T-helper 1 cell (primary cell): ENCODE data around the gene PTPRN2.
A peak's percentile ranks its signal among the peaks of the same experiment; 100 is the strongest.

Experiments
- DNase-seq, 5 donors: peaks; one replicate each; pipeline ENCODE4 v3.0.0-alpha.2; 2012 to 2020

PTPRN2 gene

DNA sequence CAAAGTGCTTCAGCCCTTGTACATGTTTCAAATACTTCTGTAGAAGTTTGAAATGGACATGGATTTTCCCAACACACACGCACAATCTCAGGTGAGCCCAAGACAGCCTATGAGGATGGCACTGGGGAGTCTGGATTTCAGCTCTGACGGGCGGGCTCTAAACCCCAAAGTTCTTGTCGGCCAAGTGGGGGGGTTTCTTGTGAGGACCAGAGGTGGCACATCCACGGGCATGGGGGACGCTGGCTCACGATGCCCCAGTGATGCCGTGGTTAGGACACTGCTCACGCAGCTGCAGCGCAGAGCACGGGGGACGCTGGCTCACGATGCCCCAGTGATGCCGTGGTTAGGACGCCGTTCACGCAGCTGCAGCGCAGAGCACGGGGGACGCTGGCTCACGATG is 970.7 kb downstream of the PTPRN2 start:
- no peak for DNase-seq

DNA sequence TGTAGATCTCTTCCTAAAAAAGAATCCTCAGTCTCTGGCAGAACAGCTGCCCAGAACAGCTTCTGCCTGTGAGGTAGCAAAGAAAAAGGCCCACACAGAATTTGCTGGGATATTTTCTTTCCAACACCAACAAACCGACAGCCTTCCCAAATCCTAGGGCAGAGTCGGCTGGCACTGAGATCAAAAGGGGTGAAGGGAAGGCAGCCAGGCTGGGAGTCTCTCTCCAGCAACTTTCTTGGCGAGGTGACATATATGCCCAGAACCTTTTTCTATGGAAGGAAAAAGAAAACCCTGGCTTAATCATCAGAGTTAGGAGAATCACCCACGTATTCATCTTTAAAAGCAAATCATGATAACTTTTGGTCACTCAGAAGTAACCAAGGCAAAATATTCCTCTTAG is 971.2 kb downstream of the PTPRN2 start:
- no peak for DNase-seq

DNA sequence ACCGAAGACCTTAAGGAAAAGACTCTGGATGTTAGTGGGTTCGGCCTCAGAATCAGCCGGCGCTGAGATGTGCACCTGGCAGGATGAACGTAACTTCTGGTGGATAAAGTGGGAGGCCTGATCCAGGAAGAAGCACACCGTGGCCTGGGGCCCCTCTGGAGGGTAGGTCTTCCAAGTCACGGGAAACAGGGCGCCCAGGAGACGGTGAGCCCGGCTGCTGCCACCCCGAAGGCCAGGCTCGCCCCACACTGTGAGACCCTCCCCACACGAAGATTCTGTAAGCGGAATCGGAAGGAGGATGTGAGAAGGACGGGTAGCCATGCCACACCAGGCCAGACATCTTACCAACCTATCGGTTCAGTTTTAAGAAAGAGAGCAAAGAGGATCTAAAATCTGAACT is 971.8 kb downstream of the PTPRN2 start:
- DNase-seq: no peak

DNA sequence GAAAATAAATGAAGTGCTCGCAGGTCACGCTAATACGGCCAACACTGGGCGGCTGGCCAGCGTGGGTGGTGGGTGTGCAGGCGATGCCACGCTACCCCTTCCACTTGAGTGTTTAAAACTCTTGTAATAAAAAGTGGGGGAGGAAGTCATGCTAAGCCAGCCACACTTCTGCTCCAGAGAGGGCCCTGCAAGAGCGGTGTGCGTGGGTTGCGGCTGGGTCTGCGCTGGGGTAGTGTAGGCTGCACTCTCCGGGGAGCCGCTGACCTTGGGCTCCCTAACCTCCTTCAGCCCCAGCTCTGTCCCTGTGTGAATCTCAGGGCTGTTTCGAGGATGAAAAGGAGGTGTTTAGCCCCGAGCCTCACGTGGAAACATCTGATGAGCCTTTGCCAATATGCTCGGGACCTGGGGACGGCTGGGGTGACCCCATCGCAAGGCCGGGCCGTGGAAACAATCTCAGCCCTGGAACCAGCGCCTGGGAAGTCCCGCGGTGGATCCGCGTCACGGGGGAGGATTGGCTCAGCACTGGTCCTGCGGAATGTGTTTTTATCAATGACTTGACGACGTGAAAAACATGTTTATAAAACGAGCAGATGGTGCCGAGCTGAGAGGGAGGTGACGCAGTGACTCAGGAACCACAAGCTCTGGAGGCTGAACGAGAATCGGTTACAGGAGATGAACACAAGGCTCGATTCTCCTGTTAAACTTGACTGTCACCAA is 972.4 kb downstream of the PTPRN2 start:
- DNase-seq: no peak

DNA sequence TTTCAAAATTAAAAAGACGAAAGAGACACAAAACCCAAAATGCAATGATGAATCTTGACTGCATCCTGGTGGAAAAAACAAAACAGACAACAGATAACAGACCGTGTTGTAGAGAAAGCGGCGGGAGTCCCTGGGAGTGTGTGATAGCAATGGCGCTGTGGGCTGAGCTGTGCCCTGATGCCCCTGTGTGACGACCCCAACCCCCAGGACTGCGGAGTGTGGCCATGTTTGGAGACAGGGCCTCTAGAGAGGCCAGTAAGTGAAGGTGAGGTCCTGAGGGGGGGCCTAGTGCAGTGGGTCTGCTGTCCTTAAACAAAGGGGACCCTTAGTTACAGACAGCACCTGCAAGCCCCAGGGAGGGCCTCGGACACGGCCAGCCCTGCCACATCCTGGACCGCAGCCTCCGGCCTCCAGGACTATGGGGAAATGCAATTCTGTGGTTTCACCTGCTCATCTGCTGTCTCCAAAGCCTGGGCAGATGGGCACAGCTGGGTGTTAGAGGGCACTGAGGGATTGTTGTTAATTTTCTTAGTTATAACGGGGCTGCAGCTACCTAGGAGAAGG is 973.1 kb downstream of the PTPRN2 start:
- no peak for DNase-seq

DNA sequence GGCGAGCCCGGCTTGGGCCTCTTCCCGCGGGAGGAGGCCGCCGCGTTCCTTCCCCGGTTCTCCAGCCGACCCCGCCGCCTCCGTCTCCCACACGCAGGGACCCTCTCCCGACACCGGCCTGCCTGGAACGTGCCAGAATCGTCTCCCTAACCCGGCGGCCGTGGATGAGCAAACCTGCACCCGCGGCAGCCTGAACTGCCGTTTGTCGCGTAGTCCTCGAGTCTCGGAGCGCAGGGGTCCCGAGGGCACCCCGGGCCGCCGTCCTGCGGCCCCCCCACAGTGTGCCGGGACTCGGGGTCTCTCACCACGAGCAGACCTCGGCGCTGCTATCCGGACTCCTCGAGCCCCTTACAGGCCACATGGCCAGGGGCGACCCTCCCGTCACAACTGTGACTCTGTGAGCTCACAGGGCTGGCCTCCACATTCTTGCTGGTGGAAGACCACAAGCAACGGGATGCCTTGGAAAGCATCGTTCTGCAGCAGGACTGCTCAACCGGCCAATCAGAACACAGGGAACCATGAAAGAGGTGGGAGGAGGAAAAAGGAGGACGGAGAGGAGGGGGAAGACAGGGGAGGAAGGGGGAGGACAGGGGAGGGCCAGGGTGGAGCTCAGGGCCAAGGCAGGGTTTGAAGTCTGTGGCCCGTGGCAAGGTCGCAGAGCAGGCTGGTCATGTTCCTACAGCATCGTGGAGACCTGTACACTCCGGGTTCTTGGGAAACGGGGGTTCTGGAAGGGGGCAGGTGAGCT is 973.9 kb downstream of the PTPRN2 start:
- DNase-seq: no peak

DNA sequence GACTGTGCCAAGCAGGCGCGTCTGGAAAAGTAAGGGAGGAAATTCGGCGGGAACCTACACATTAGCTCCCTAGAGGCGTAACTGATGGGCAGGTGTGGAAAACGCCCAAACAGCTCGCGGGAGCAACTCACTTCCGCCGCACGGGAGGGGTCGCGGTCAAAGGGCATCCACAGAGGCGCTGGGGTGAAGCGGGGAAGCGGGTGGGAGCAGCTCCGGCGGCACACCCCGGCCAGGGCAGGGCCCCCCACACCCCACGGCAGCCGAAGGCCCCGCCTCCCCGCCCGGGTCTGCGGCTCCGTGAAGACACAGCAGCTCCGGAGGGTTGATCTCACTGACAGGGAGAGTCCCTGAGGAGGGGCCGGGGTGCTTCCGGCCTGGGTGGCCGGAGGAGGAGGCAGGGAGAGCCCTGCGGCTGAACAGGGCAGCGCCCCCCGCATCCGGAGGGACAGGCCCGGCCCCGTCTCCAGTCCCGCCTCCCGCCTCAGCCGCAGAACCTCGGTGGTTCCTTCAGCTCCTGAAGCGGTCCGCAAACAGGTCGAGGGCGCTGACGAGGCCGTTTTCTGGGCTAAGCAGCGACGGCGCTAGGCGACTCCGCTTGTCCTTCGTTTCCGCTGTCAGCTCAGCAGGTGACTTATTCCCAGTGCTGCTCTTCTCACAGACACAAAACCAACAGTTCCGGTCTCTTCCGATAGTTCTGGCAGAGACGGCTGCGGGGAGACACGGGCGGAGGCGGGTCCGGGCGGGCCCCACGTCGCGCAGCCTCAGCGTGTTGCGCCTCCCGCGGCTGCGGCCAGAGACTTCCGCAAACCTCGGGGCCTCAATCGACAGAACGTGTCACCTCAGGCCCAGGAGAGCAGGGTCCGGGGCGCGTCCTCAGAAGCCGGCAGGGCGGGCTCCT is 974.7 kb downstream of the PTPRN2 start:
- DNase-seq: peak; percentile 38 to 86 (median 44)

DNA sequence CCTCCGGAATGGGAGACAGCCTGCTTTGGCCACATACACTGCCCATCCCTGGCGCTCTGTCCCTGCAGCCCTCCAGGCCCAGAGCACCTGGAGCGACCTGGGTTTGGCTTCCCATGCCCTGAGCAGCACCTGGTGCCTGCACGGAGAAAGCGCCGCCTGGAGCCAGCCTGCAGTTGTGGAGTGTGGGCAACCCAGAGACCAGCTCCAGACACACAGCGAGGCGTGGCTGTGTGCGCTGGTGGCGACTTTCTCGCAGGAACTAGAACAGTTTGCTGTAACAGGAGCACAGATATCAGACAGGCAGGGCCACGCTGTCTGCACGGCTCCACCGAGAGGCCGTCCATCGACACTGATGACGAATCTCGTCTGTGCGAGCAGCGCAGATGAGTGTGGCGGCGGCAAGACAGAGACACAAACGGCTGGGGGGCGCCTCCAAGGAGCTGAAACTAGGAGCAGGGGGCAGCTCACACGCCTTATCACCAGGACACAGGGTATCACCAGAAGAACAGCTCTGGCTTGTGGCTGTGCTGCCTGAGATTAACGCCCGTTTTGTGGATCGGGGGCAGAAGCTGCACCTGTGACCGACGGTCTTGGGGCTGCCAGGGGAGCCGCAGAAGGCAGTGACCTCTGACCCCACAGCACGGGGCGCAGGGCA is 975.5 kb downstream of the PTPRN2 start:
- DNase-seq: no peak

DNA sequence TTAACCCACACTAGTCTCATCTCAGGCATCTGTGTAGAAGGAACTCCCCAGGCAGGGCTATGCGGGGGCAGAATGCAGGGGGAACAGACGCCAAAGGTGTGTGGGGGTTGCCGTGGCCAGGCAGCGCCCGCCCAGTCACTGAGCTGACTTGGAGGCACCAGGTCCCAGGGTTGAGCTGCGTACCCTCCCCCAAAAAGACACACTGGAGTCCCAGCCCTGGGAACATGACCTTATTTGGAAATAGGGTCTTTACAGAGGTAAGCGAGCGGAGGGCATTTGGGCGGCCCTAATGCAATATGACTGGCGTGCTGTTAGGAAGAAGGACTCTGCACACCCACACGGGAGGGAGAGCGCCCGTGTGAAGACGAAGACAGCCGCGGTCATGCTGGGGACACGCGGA is 976.3 kb downstream of the PTPRN2 start:
- no peak for DNase-seq

DNA sequence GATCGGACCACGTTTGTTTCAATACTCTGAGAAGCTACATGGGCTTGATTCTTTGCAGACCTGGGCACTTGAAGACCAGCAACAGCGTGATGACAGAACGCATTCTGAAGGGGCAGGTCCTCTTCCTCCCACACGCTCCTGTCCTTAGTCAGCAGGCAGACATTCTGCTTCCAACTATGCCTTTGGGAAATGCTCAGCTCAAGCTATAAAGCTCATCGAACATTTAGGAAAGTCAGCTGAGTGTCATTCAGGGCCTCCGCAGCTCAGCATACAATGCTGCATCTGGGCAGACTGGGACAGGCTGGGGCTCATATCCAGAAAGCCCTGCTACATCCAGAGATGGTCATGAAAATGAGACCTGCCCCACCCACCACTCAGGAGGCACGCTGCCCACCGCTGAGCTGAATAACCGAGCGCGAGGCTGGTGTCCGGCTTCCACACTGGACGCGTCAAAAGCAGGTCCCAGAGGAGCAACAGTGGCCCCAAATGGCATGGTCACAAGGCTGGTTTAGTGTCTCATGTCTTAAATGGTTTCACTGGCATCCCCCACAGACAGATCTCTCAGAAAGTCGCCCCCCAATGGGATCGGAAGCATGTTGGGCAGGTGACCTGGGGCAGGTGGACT is 976.8 kb downstream of the PTPRN2 start:
- no peak for DNase-seq

DNA sequence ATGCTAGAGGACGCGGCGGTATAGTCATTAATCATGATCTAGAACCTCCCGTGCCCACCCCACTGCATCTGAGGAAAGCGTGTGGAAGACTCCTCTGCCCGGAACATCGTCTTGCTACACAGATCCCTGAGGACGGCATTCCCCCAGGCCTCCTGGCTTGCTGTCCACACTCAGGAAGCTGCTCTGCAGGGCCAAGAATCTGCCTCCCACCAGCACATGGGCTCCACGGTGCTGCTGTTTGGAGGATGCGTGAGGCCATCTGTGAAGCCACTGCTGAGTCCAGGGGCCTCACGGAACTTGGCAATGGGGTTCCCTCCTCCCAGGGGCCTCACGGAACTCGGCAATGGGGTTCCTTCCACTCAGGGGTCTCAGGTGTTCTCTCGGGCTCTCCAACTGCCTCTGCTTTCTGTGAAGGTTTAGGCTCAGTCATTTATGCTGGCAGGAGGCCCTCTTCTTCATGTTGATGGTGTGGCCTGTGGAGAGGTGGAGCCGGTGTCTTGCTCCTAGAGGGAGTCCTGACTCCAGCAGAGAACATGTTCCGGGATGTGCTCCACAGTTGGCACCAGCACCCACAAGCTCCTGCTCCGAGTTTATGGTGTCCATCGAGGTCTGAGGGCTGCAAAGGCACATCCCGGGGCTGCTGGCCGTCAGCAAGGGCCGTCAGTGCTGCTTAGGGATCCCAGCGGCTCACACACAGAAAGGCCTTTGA is 977.5 kb downstream of the PTPRN2 start:
- no peak for DNase-seq

DNA sequence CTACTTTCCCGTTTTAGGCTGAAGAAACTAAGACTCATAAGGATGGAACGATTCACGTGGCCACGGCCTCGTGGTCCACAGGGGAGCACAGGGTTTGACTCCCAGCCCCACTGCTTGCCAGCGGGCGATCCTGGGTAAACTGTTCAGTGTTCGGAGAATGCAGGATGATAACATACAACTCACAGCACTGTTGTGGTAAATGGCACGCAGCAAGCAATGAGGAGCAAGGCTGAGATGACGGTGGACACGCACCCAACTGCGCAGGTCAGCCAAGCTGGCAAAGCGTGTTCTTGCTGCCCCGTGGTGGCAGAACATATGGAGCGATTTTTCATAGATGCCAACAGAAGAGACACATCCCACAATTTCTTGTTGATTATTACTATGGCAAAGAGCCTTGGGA is 978.1 kb downstream of the PTPRN2 start:
- DNase-seq: no peak

DNA sequence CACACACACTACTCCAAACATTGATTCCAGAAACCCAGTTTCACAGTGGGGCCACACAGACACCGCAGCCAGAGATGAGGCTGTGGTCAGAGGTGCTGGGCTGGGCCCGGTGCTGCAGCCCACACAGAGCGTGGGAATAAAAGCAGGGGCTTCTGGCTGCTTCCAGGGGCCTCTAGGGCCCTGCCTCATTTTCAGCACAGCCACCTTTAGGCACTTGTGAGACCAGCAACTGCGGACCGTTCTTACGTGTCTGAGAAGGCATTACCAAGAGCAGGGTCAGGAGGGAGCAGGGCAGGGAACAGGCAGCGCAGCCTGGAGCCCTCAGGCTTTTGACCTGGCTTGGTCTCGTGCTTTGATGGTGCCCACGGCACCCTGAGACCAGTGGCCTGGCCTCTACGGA is 980.4 kb downstream of the PTPRN2 start:
- DNase-seq: no peak

DNA sequence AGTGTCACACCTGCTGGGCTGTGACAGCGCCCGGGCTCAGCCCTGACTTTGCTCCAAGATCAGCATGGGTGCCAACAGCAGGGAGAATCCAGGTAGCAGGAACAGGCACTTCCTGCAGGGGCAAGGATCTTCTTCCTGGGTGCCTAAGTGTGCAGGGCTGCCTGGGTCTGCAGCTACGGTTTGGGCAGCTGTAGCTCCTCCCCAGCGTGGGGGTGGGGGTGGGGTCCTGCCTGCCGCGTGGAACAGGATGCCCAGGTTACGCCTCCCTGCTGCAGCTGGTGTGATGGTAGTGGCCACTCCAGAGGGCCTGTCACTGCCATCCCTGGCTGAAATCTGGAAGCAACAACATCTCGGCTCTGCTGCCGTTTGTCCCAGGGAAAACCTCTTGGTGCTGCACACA is 981.5 kb downstream of the PTPRN2 start:
- no peak for DNase-seq

DNA sequence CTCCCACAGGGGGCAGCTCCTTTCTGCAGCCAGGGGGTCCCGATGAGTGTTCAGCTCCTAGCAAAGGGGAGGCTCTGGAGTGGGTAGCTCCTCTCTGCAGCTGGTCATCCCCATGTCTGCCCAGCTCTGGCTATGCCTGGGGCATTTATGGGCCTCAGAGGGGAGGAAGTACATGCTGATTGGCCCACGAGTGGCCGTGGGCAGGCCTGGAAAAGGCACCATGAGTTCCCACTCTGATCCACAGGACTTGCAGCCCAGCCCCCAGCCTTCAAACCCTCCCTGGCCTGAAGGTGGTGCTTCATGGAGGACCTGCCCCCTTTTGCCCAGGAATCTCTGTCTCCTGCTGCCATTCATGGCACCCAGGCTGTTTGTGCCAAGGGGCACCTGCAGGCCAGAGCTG is 982.0 kb downstream of the PTPRN2 start:
- no peak for DNase-seq

DNA sequence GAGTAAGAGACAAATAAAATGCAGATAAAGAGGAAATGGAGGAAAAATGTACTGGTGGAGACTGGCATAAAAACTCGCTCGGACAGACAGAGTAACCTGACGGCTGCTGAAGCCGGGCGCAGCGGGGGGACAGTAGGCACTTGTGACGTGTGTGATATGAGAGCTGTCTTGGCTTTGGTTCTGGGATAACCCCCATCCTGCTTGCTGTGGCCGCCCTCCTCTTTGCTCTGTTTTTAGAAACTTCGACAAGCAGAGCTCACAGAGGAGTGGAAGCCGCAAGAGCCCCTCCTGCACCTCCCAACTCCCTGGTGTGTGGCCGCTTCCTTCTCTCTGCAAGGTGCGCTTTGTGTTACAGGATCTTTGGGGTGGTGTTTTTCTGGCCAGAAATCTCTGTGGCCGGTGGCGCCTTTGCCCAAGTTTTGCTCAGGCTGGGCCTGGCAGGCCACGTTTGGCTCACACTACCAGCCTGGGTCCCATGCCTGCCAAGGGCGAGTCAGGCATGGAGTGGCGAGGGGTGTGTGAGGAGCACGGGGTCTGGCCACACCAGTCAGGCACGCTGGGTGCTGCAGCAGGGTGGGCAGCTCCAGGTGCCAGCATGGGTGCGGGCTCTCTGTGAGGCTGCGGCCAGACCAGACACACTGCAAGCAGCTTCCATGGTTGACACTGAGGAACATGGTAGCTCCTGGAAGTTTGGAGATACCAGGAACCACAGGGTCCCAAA is 982.8 kb downstream of the PTPRN2 start:
- no peak for DNase-seq

DNA sequence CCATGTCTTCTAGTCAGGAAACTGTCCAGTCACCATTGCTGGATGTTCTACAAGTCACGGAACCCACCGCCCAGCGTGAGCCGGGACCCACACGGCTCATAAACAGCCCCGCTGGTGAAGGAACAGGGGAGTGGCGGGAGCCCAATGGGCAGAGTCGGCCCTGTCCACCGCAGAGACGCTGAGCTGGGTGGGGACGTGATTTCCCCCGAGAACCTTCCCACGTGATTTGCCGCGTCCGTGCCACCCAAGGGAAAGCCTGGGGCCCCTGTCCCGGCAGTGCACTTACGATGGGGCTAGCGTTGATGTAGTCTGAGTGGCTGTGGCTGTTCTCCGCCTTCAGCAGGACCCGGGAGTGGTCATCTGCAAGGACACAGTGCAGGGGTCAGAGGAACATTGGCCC is 983.9 kb downstream of the PTPRN2 start:
- no peak for DNase-seq

DNA sequence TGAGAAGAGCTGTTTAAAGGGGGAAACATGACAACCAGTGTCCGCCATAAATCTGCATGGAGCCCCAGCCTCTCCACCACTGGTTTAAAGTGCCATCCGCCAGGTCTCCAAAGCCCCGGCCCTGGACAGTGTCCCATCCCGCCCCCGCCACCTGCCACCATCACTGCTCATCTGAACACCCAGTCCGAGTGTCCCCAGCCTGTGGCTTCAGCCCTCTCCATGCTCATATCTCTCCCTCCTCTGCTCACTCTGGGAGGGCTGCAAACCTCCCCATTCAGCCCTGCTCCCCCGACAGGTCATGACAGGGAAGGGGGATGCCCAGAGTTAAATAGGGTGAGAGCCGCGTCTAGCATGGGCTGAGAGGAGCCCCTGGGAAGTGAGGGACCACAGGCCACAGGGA is 984.6 kb downstream of the PTPRN2 start:
- DNase-seq: no peak

DNA sequence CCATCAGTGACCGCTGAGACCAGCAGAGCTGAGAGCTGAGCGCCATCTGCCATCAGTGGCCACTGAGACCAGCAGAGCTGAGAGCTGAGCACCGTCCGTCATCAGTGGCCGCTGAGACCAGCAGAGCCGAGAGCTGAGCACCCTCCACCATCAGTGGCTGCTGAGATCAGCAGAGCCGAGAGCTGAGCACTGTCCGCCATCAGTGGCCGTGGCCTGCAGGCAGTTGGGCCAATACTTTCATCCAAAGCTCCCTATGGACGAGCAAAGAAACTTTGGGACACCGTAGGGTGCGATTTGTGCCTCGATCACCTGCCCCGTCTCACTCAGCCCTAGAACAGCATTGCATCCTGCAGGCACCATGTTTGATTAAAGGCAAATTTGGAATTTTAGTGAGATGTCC is 985.0 kb downstream of the PTPRN2 start:
- no peak for DNase-seq

DNA sequence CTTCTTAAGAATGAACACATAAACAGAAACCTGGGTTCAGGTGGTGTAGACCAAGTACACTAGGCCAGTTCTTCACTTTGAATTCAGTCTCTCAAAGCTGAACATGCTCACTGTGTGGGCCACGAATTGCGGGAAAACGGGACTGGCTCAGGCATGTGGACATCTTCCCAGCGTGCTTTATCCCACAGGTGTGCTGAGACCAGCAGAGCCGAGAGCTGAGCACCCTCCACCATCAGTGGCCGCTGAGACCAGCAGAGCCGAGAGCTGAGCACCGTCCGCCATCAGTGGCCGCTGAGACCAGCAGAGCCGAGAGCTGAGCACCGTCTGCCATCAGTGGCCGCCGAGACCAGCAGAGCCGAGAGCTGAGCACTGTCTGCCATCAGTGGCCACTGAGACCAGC is 985.5 kb downstream of the PTPRN2 start:
- DNase-seq: no peak

DNA sequence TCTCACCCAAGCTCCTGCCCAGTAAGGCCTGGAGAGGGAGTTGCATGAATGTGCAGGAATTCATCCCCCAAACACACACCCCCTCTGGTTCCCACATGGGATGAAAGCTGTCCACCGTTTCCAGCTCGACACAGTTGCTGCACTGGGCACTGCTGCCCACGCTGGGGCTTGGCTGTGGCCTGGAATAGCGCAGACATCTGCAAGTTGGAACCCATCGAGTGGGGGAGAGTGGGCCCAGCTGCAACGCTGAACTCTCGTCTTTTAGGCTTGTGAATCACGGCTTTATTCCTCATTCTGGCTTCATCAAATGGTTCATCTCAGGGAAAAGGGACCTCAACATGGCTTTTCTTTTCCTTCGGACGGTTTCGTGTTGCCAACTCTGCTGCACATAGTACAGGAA is 986.1 kb downstream of the PTPRN2 start:
- no peak for DNase-seq
